ENCODE results near the gene COMTD1. TPM values are rescaled to one million over a fixed set of nuclear protein-coding genes. Genes with fewer than 3 reads are reported as not detected.
"Not testable (repeated sequence)": the region's sequence is repeated elsewhere in the genome, so short reads cannot be mapped to it uniquely, and the experiment has no call there.

Gene COMTD1
- total RNA-seq, 8 experiments from 2014 or later, result 5.5 to 19.1 (median 12.8) TPM

DNA sequence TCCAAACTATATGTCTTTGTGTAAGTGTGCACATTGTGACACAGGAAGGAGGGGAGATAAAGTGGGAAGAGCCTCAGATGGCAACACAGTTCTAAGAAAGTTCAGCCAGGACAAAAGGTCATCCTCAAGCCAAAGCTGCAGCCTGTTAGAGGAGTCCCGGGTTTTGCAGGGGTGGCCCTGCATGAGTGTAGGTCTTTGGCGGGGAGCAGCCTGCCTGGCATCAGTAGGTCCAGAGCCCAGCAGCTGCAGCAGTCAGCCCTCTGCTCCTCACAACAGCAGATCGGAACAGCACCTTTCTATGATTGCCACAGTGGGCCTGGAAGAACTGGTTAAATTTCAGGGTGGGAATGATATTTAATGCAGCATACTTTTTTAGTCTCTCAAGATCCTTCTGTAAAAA is 38.7 kb downstream of the COMTD1 start:
- H3K27ac ChIP-seq, result no peak overlapping the region
- no peaks in the 10 kb centered on the region for H3K4me1 ChIP-seq (replicated peaks in 1 of 2)
- 82 to 100% (median 98%) methylated on average over 1 to 3 of the region's 3 CpGs; no CpG with 5 or more reads in 6 of the 10 experiments for WGBS, 10 experiments
- no peak for ATAC-seq (replicated peaks in 6 of 8)
- no peak overlapping the region for H3K4me3 ChIP-seq
- in situ Hi-C loops (cut with MboI; ENCODE audit: low pct_unique_long_range_greater_than_20kb in 2 of 9, low sequenced_read_pairs in 9 of 9, unreplicated experiment in 9 of 9), result no loop called here

GRCh38 chr10:75195035-75195763 is 40.6 kb downstream of the COMTD1 start:
- 39 to 100% (median 100%) methylated on average over 1 to 5 of the region's 6 CpGs; no CpG with 5 or more reads in 1 of the 10 experiments for WGBS, 10 experiments
- peak in 1 of 8 experiments; percentile 5 for ATAC-seq (replicated peaks in 6 of 8)
- in situ Hi-C loops (cut with MboI; ENCODE audit: low pct_unique_long_range_greater_than_20kb in 2 of 9, low sequenced_read_pairs in 9 of 9, unreplicated experiment in 9 of 9), result no loop called here
- no peak overlapping the region for H3K27ac ChIP-seq
- H3K4me1 ChIP-seq (replicated peaks in 1 of 2), result no peaks in the 10 kb centered on the region
- no peak overlapping the region for H3K4me3 ChIP-seq

GRCh38 chr10:75194625-75195024 is 41.1 kb downstream of the COMTD1 start:
- WGBS, 10 experiments, result 80 to 100% (median 94%) methylated on average over 1 to 4 of the region's 4 CpGs; no CpG with 5 or more reads in 1 of the 10 experiments
- ATAC-seq (replicated peaks in 6 of 8); H3K27ac ChIP-seq; H3K4me1 ChIP-seq (replicated peaks in 1 of 2); in situ Hi-C loops (cut with MboI; ENCODE audit: low pct_unique_long_range_greater_than_20kb in 2 of 9, low sequenced_read_pairs in 9 of 9, unreplicated experiment in 9 of 9); H3K4me3 ChIP-seq: not testable (repeated sequence)

DNA sequence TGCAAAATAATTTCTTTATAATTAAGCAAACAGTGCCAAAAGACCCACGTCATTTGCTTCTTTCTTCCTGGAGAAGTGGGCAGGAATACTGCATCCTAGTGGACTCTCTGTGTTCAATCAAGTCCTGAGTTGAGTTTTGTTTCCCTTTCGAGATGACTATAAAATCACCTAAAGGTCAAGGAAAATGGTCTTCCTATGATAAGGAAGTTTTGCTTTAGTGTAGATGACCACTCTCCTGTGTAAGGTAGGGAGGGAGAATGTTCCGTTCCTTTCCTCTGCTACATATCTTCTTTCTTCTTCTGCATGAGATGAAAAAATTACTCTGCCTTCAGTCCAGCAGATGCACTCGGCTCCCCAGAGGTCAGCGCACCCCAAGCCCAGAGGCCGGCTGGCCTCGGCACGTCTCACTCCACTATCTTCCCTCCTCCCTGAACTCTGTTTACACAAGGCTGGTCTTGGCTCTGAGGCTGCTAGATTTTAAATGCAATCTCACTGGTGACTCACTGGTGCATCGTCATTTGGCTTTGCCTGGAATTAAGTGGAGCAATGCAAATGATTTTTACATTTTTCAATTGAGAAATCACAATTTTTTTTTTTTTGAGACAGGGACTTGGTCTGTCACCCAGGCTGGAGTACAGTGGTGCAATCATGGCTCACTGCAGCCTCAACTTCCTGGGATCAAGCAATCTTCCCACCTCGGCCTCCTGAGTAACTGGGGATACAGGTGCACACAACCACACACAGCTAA is 43.8 kb downstream of the COMTD1 start:
- peak; percentile 70 to 94 (median 87) for ATAC-seq (replicated peaks in 6 of 8)
- Histone ChIP-seq H3K4me3 (no peak overlapping the region), H3K27ac (no peak overlapping the region), H3K4me1 (replicated peaks in 1 of 2) (no peaks in the 10 kb centered on the region)
- WGBS, 10 experiments, result 0 to 93% (median 67%) methylated on average over 2 to 10 of the region's 10 CpGs
- in situ Hi-C loops (cut with MboI; ENCODE audit: low pct_unique_long_range_greater_than_20kb in 2 of 9, low sequenced_read_pairs in 9 of 9, unreplicated experiment in 9 of 9), result no loop called here

- in situ Hi-C loops (cut with MboI; ENCODE audit: low pct_unique_long_range_greater_than_20kb in 2 of 9, low sequenced_read_pairs in 9 of 9, unreplicated experiment in 9 of 9), result no loop called here
Observed at GRCh38 chr10:75189266-75190096, 46.3 kb downstream of the COMTD1 start.

DNA sequence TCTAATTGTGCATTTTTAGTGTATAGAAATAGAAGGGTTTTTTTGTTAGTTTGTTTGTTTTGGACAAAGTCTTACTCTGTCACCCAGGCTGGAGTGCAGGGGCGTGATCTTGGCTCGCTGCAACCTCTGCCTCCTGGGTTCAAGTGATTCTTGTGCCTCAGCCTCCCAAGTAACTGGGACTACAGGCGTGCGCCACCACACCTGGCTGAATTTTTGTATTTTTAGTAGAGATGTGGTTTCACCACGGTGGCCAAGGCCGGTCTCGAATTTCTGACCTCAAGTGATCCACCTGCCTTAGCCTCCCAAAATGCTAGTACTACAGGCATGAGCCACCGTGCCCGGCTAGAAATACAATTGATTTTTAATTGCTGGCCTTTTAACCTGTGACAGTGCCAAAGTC is 47.2 kb downstream of the COMTD1 start:
- H3K27ac ChIP-seq; H3K4me3 ChIP-seq; in situ Hi-C loops (cut with MboI; ENCODE audit: low pct_unique_long_range_greater_than_20kb in 2 of 9, low sequenced_read_pairs in 9 of 9, unreplicated experiment in 9 of 9); H3K4me1 ChIP-seq (replicated peaks in 1 of 2); ATAC-seq (replicated peaks in 6 of 8): not testable (repeated sequence)
- 88 to 93% (median 92%) methylated on average over 2 to 9 of the region's 9 CpGs; no CpG with 5 or more reads in 7 of the 10 experiments for WGBS, 10 experiments

More at GRCh38 chr10:75189266-75190096, 46.3 kb downstream of the COMTD1 start:
- Histone ChIP-seq H3K4me3 (no peak overlapping the region), H3K4me1 (replicated peaks in 1 of 2) (no peaks in the 10 kb centered on the region), H3K27ac (no peak overlapping the region)
- 83 to 100% (median 100%) methylated on average over 1 to 6 of the region's 12 CpGs; no CpG with 5 or more reads in 1 of the 10 experiments for WGBS, 10 experiments
- ATAC-seq (replicated peaks in 6 of 8), result no peak

DNA sequence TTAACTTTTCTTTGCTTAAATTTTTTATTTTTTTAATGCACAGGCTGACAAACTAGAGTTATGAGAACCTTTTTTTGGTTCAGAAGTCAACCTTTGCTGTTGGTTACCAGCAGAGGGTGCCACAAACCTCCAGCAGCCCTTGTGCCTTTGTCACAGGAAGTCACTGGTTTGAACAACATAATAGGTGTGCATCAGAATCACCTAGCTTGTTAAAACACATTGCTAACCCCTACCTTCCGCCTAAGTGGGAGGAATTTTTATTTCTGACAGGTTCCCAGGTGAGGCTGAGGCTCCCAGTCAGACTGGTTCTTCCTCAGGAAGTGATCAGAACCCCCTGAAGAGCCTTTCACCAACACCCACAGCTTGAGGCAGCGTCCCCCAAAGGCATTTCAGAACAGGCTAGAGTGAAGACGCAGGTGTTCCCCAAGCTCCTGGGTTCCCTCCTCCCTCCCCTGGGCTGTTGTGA is 47.8 kb downstream of the COMTD1 start:
- WGBS, 10 experiments, result 10 to 90% (median 83%) methylated on average over 1 to 2 of the region's 3 CpGs; no CpG with 5 or more reads in 5 of the 10 experiments
- in situ Hi-C loops (cut with MboI; ENCODE audit: low pct_unique_long_range_greater_than_20kb in 2 of 9, low sequenced_read_pairs in 9 of 9, unreplicated experiment in 9 of 9), result no loop called here
- peak in 4 of 8 experiments; percentile 1 to 32 (median 12) for ATAC-seq (replicated peaks in 6 of 8)

GRCh38 chr10:75186310-75186709 is 49.4 kb downstream of the COMTD1 start:
- peak in 1 of 8 experiments; percentile 4 for ATAC-seq (replicated peaks in 6 of 8)
- Histone ChIP-seq H3K4me1 (replicated peaks in 1 of 2) (no peaks in the 10 kb centered on the region), H3K27ac (no peak overlapping the region), H3K4me3 (no peak overlapping the region)
- 58 to 100% (median 78%) methylated on average over 2 to 4 of the region's 4 CpGs; no CpG with 5 or more reads in 3 of the 10 experiments for WGBS, 10 experiments
- in situ Hi-C loops (cut with MboI; ENCODE audit: low pct_unique_long_range_greater_than_20kb in 2 of 9, low sequenced_read_pairs in 9 of 9, unreplicated experiment in 9 of 9), result no loop called here

More for the DNA sequence above, 47.8 kb downstream of the COMTD1 start:
- Histone ChIP-seq H3K27ac (no peak overlapping the region), H3K4me3 (no peak overlapping the region), H3K4me1 (replicated peaks in 1 of 2) (no peaks in the 10 kb centered on the region)

Other genes with a start within 250 kb of the COMTD1 start
- gene SAMD8, start 124.3 kb downstream of the COMTD1 start, total RNA-seq, result 100 to 1,000 TPM in 1 of 8 experiments, 10 to 100 TPM in 7; 15.5 to 188 (median 21.1) TPM
- 100 to 1,000 TPM; 198 to 262 (median 230) TPM for gene VDAC2, start 25.2 kb downstream of the COMTD1 start, total RNA-seq
- 10 to 100 TPM in 5 of 8 experiments, 1 to 10 TPM in 3; 1.3 to 30.3 (median 19.0) TPM for gene ZNF503, start 165.8 kb upstream of the COMTD1 start, total RNA-seq
- gene LRMDA, start 195.7 kb upstream of the COMTD1 start, total RNA-seq, result 1 to 10 TPM in 5 of 8 experiments, under 1 TPM in 2, not detected in 1; 0.85 to 5.4 (median 2.2) TPM

Data from motor neuron (in vitro differentiated cells).